Mucosa of rectum (tissue), 2 donors: Measurements from ENCODE around the gene SAT2.

Experiments used
- H3K27ac ChIP-seq, 2 donors: one replicate each; pipeline ENCODE4 v1.7.0; 2013; ENCODE audit warnings: inconsistent platforms in 2 of 2, low read depth in 2 of 2, low read length in 2 of 2
- H3K27me3 ChIP-seq, 2 donors: one replicate each; pipeline ENCODE4 v1.7.0; 2013; ENCODE audit warnings: low read length in 2 of 2; ENCODE audit not compliant: control insufficient read depth in 2 of 2, insufficient read depth in 2 of 2
- H3K36me3 ChIP-seq, 2 donors: one replicate each; pipeline ENCODE4 v1.7.0; 2013; ENCODE audit warnings: low read length in 2 of 2; ENCODE audit not compliant: control insufficient read depth in 2 of 2, insufficient read depth in 2 of 2
- H3K4me1 ChIP-seq, 2 donors: one replicate each; pipeline ENCODE4 v1.7.0; 2013; ENCODE audit warnings: low read length in 2 of 2, mild to moderate bottlenecking in 1 of 2; ENCODE audit not compliant: control insufficient read depth in 2 of 2, insufficient read depth in 2 of 2
- H3K4me3 ChIP-seq, 2 donors: one replicate each; pipeline ENCODE4 v1.7.0; 2013; ENCODE audit warnings: low read length in 2 of 2
- H3K9ac ChIP-seq, 2 donors: one replicate each; pipeline ENCODE4 v1.7.0; 2013; ENCODE audit warnings: low read length in 2 of 2, low read depth in 1 of 2, mild to moderate bottlenecking in 1 of 2
- H3K9me3 ChIP-seq, 2 donors: one replicate each; pipeline ENCODE4 v1.7.0; 2013; ENCODE audit warnings: low read length in 2 of 2; ENCODE audit not compliant: control insufficient read depth in 2 of 2
- donor health status: healthy.
- donor health status: Normal muscosa, but diverticular disease.

Gene SAT2

GRCh38 chr17:7627250-7628121 lies at the start of gene SAT2:
SAT2 (minus strand) TSS chr17:7627821; CDS start chr17:7627635, 186 bp downstream.
- Histone ChIP-seq H3K4me1 (peaks cover 5 to 10% of the 10 kb centered on the region in 2 donors), H3K27ac (peak within 1 kb of the TSS; percentile 85 to 90), H3K4me3 (peak within 1 kb of the TSS; percentile 84 to 90), H3K9me3 (no peaks in the 10 kb centered on the region), H3K9ac (peak within 1 kb of the TSS; percentile 81 to 87), H3K36me3 (no peaks in the 10 kb centered on the region), H3K27me3 (no peaks in the 10 kb centered on the region)

- Histone ChIP-seq H3K4me1 (no peaks in the 10 kb centered on the region), H3K9me3 (peaks cover 0 to 4% of the 10 kb centered on the region in 2 donors), H3K4me3 (no peak overlapping the region), H3K9ac (no peak overlapping the region), H3K27ac (no peak overlapping the region), H3K36me3 (peaks cover 23 to 32% of the 10 kb centered on the region in 2 donors), H3K27me3 (no peaks in the 10 kb centered on the region)
Observed at GRCh38 chr17:7676533-7676932, 48.9 kb upstream of the SAT2 start.

- H3K9ac ChIP-seq, result no peak overlapping the region
- H3K36me3 ChIP-seq, result peaks cover 29 to 43% of the 10 kb centered on the region in 2 donors
- no peaks in the 10 kb centered on the region for H3K4me1 ChIP-seq
- H3K4me3 ChIP-seq, result no peak overlapping the region
- H3K27ac ChIP-seq, result no peak overlapping the region
- H3K9me3 ChIP-seq, result peaks cover 0 to 4% of the 10 kb centered on the region in 2 donors
- H3K27me3 ChIP-seq, result no peaks in the 10 kb centered on the region
Observed at GRCh38 chr17:7674934-7675333, 47.3 kb upstream of the SAT2 start.

- peaks cover 0 to 4% of the 10 kb centered on the region in 2 donors for H3K9me3 ChIP-seq
- H3K36me3 ChIP-seq, result peaks cover 36 to 59% of the 10 kb centered on the region in 2 donors
- no peaks in the 10 kb centered on the region for H3K27me3 ChIP-seq
- H3K27ac ChIP-seq, result no peak overlapping the region
- H3K4me1 ChIP-seq, result no peaks in the 10 kb centered on the region
- H3K9ac ChIP-seq, result no peak overlapping the region
- H3K4me3 ChIP-seq, result no peak overlapping the region
Observed at GRCh38 chr17:7673239-7673638, 45.6 kb upstream of the SAT2 start.

- H3K4me1 ChIP-seq, result no peaks in the 10 kb centered on the region
- H3K4me3 ChIP-seq, result no peak overlapping the region
- H3K27ac ChIP-seq, result no peak overlapping the region
- H3K9ac ChIP-seq, result no peak overlapping the region
- peaks cover 0 to 2% of the 10 kb centered on the region in 2 donors for H3K9me3 ChIP-seq
- H3K27me3 ChIP-seq, result no peaks in the 10 kb centered on the region
- H3K36me3 ChIP-seq, result peaks cover 17 to 42% of the 10 kb centered on the region in 2 donors
Observed at GRCh38 chr17:7668482-7668881, 40.9 kb upstream of the SAT2 start.

- Histone ChIP-seq H3K9me3 (no peaks in the 10 kb centered on the region), H3K9ac (no peak overlapping the region), H3K4me3 (no peak overlapping the region), H3K4me1 (no peaks in the 10 kb centered on the region), H3K27ac (no peak overlapping the region), H3K36me3 (peaks cover 14 to 36% of the 10 kb centered on the region in 2 donors), H3K27me3 (no peaks in the 10 kb centered on the region)
Observed at GRCh38 chr17:7667656-7668406, 40.2 kb upstream of the SAT2 start.

- no peak overlapping the region for H3K27ac ChIP-seq
Observed at GRCh38 chr17:7656958-7657609, 29.5 kb upstream of the SAT2 start.

GRCh38 chr17:7655541-7655840 lies 27.9 kb upstream of the SAT2 start:
- H3K9ac ChIP-seq, result no peak overlapping the region
- peaks cover 11 to 16% of the 10 kb centered on the region in 2 donors for H3K27me3 ChIP-seq
- H3K36me3 ChIP-seq, result no peaks in the 10 kb centered on the region
- no peaks in the 10 kb centered on the region for H3K9me3 ChIP-seq
- peaks cover under 1 to 7% of the 10 kb centered on the region in 2 donors for H3K4me1 ChIP-seq
- H3K4me3 ChIP-seq, result no peak overlapping the region
- no peak overlapping the region for H3K27ac ChIP-seq

More at GRCh38 chr17:7656958-7657609, 29.5 kb upstream of the SAT2 start:
- no peaks in the 10 kb centered on the region for H3K4me1 ChIP-seq
- no peak overlapping the region for H3K9ac ChIP-seq
- H3K27me3 ChIP-seq, result peaks cover 5 to 7% of the 10 kb centered on the region in 2 donors
- H3K4me3 ChIP-seq, result no peak overlapping the region
- no peaks in the 10 kb centered on the region for H3K36me3 ChIP-seq
- no peaks in the 10 kb centered on the region for H3K9me3 ChIP-seq

- H3K9ac ChIP-seq, result no peak overlapping the region
- H3K4me1 ChIP-seq, result peaks cover 5 to 12% of the 10 kb centered on the region in 2 donors
- peaks cover 14 to 21% of the 10 kb centered on the region in 2 donors for H3K27me3 ChIP-seq
- no peak overlapping the region for H3K4me3 ChIP-seq
- H3K36me3 ChIP-seq, result no peaks in the 10 kb centered on the region
- no peak overlapping the region for H3K27ac ChIP-seq
- H3K9me3 ChIP-seq, result no peaks in the 10 kb centered on the region
Observed at GRCh38 chr17:7654832-7655540, 27.4 kb upstream of the SAT2 start.
